ENCODE measurements around the gene CAMKV.

DNA sequence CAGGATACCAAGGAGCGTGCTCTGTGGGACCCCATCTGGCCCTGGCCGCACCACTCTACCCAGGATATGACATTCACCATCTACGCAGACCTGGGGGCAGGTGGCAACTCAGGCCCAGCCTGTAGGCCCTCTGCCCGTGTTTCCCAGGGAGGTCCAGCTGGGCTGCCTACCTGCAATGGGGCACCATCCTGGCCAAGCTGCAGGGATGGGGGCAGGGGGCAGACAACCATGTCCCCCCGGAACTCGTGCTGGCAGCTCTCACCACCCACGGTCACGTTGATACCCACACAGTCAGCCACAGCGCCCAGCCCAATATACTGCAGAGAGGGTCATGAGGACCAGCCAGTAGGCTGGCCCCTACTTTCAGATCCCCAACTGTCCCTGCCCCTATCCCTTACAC is 26.1 kb upstream of the CAMKV start:
- TF ChIP-seq GATA2 (IDR thresholded peaks at IDR 0.05; ENCODE audit: low read depth, low read length) (no peak), GATA3 (IDR thresholded peaks at IDR 0.05; ENCODE audit: low read depth, low read length) (no peak)
